Caco-2 (cell line): ENCODE data around the gene AMBP. TPM values are rescaled to one million over a fixed set of nuclear protein-coding genes. Genes with fewer than 3 reads are reported as not detected.

Experiments
- BruUV-seq: library from RNA; stranded (reverse); fragments of 400-500 nt; replicated peaks from 2 replicates; lab custom pipeline; 2021; lab: Mats Ljungman, UMichigan
- CTCF ChIA-PET: fragments of 300-600 bp; sonication (Branson Sonifier 250); formaldehyde crosslinking; loops from one replicate; lab custom pipeline; 2022; ENCODE audit warnings: antibody characterized with exemption; lab: Charles Lee
- POLR2A ChIA-PET: fragments of 300-600 bp; sonication (Branson Sonifier 250); formaldehyde crosslinking; loops from one replicate; lab custom pipeline; 2022; ENCODE audit warnings: antibody characterized with exemption; lab: Charles Lee
- DNase-seq, 2 experiments: peaks; one replicate each; pipeline versions ENCODE4 v3.0.0 to v3.0.0-alpha.2; 2020 to 2022
- H3K27me3 ChIP-seq: replicated peaks from 2 replicates; pipeline ENCODE4 v1.6.0; 2011; ENCODE audit warnings: low read length; ENCODE audit not compliant: control insufficient read depth, insufficient read depth
- H3K36me3 ChIP-seq: 2 replicates; pipeline ENCODE4 v1.5.1; 2011; ENCODE audit warnings: low read length; ENCODE audit not compliant: control insufficient read depth, insufficient read depth
- H3K4me1 ChIP-seq: fragments of 250-450 bp; sonication (Bioruptor Pico); 2 replicates; pipeline ENCODE4 v1.5.1; 2020; ENCODE audit warnings: mild to moderate bottlenecking
- H3K4me3 ChIP-seq: 2 replicates; pipeline ENCODE4 v1.5.1; 2011; ENCODE audit warnings: low read depth, mild to moderate bottlenecking, control low read depth, low read length
- H3K9me3 ChIP-seq: fragments of 250-450 bp; sonication (Bioruptor Pico); 2 replicates; pipeline ENCODE4 v1.5.1; 2020; ENCODE audit warnings: mild to moderate bottlenecking, moderate library complexity
- H3K27ac Mint-ChIP-seq: one replicate; pipeline ENCODE4 v1.8.0; 2022; ENCODE audit warnings: mixed read lengths; ENCODE audit not compliant: unreplicated experiment
- H3K27me3 Mint-ChIP-seq: one replicate; pipeline ENCODE4 v1.8.0; 2022; ENCODE audit warnings: mixed read lengths; ENCODE audit not compliant: insufficient read depth, unreplicated experiment
- H3K36me3 Mint-ChIP-seq: one replicate; pipeline ENCODE4 v1.8.0; 2022; ENCODE audit warnings: mild to moderate bottlenecking, mixed read lengths; ENCODE audit not compliant: insufficient read depth, unreplicated experiment
- H3K4me1 Mint-ChIP-seq: one replicate; pipeline ENCODE4 v1.8.0; 2022; ENCODE audit warnings: low read depth, mixed read lengths; ENCODE audit not compliant: unreplicated experiment
- H3K4me3 Mint-ChIP-seq: one replicate; pipeline ENCODE4 v1.8.0; 2022; ENCODE audit warnings: mild to moderate bottlenecking, moderate library complexity, mixed read lengths; ENCODE audit not compliant: unreplicated experiment
- H3K9me3 Mint-ChIP-seq: one replicate; pipeline ENCODE4 v1.8.0; 2022; ENCODE audit warnings: mixed read lengths; ENCODE audit not compliant: unreplicated experiment
- CTCF ChIP-seq, 2 experiments: fragments of 200-600 bp in 1 of 2; IDR thresholded peaks; 1 replicate in 1 of 2; 2 replicates in 1 of 2; pipeline versions ENCODE4 v1.5.1 to v1.8.0; 2011 to 2022; ENCODE audit warnings: antibody characterized with exemption in 1 of 2, control low read depth in 1 of 2, inconsistent platforms in 1 of 2, low read depth in 1 of 2, low read length in 1 of 2, mild to moderate bottlenecking in 1 of 2, moderate library complexity in 1 of 2; ENCODE audit not compliant: insufficient read depth in 1 of 2, severe bottlenecking in 1 of 2, unreplicated experiment in 1 of 2
- intact Hi-C: fragments of 100-400 bp; cut with micrococcal nuclease; formaldehyde crosslinking; loops from one replicate; pipeline ENCODE4 v1.10.0; 2022; ENCODE audit not compliant: unreplicated experiment
- total RNA-seq: library from RNA; stranded (reverse); gene quantifications from 2 replicates; pipeline ENCODE4 v1.2.3, GENCODE V29; 2022

AMBP gene
- total RNA-seq, 1 experiment from 2014 or later = 2.2 TPM

DNA sequence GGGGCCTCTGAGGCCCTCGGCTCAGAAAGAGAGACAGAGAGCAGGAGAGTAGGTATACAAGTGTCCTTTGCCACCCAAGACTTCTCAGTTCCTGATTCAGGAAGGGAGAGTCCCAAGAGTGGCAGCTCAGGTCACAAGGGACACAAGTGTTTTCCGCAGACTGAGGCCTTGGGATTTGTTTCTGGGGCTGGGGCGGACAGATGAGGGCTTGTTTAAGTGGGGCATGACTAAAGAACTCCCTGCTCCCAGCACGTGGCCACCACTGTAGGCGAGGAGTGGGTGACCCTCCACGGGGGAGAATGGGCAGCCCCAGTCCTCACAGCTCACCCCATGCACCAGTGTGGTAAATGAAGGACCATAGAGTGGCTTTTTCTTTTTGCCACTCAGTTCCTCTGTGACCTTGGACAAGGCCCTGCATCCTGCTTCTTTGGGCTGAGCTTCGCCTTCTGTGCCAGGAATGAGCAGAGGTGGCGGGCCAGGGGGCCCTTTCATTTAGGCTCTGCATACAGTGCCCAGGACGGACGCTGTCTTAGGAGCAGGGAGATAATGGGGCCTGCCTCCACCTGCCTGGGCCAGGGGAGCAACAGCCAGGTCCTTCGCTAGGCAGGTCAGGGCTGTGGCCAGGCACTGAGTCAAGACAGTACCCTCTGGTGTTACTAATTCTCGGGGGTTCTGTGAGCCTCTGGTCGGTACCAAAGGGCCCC lies 50.8 kb downstream of the AMBP start:
- POLR2A ChIA-PET = no interaction called here
- TF ChIP-seq CTCF (IDR thresholded peaks at IDR 0.05; ENCODE audit: insufficient read depth in 1 of 2, low read depth in 1 of 2, low read length in 1 of 2, severe bottlenecking in 1 of 2, unreplicated experiment in 1 of 2) = no peak
- no peak for DNase-seq
- CTCF ChIA-PET = no interaction called here
- H3K9me3 ChIP-seq = peaks cover 18% of the 10 kb centered on the region
- H3K4me3 Mint-ChIP-seq = no peak overlapping the region
- no peaks in the 10 kb centered on the region for H3K27me3 ChIP-seq
- no peaks in the 10 kb centered on the region for H3K36me3 ChIP-seq
- H3K4me1 Mint-ChIP-seq = peaks cover 7% of the 10 kb centered on the region
- H3K4me3 ChIP-seq = no peak overlapping the region
- intact Hi-C loops = no loop called here
- peaks cover 6% of the 10 kb centered on the region for H3K4me1 ChIP-seq
- peaks cover 5% of the 10 kb centered on the region for H3K36me3 Mint-ChIP-seq
- no peaks in the 10 kb centered on the region for H3K27me3 Mint-ChIP-seq
- peaks cover 40% of the 10 kb centered on the region for H3K9me3 Mint-ChIP-seq
- BruUV-seq = no TSS peak
- H3K27ac Mint-ChIP-seq = no peak overlapping the region

- no peak for DNase-seq
- no peak overlapping the region for H3K4me3 ChIP-seq
- H3K9me3 ChIP-seq = peaks cover 18% of the 10 kb centered on the region
- intact Hi-C loops = no loop called here
- H3K4me3 Mint-ChIP-seq = no peak overlapping the region
- no peaks in the 10 kb centered on the region for H3K27me3 Mint-ChIP-seq
- TF ChIP-seq CTCF (IDR thresholded peaks at IDR 0.05; ENCODE audit: insufficient read depth in 1 of 2, low read depth in 1 of 2, low read length in 1 of 2, severe bottlenecking in 1 of 2, unreplicated experiment in 1 of 2) = no peak
- H3K4me1 Mint-ChIP-seq = peaks cover 7% of the 10 kb centered on the region
- ChIA-PET CTCF (no interaction called here), POLR2A (no interaction called here)
- peaks cover 5% of the 10 kb centered on the region for H3K36me3 Mint-ChIP-seq
- H3K27ac Mint-ChIP-seq = no peak overlapping the region
- H3K27me3 ChIP-seq = no peaks in the 10 kb centered on the region
- H3K36me3 ChIP-seq = no peaks in the 10 kb centered on the region
- H3K9me3 Mint-ChIP-seq = peaks cover 41% of the 10 kb centered on the region
- H3K4me1 ChIP-seq = peaks cover 6% of the 10 kb centered on the region
- no TSS peak for BruUV-seq
These were observed 51.8 kb downstream of the AMBP start for GRCh38 chr9:114026335-114026734.

- no peak for DNase-seq
- TF ChIP-seq CTCF (IDR thresholded peaks at IDR 0.05; ENCODE audit: insufficient read depth in 1 of 2, low read depth in 1 of 2, low read length in 1 of 2, severe bottlenecking in 1 of 2, unreplicated experiment in 1 of 2) = no peak
- Mint-ChIP-seq H3K9me3 (peaks cover 44% of the 10 kb centered on the region), H3K4me3 (no peak overlapping the region), H3K4me1 (peaks cover 7% of the 10 kb centered on the region), H3K36me3 (peaks cover 5% of the 10 kb centered on the region), H3K27ac (no peak overlapping the region), H3K27me3 (no peaks in the 10 kb centered on the region)
- ChIA-PET POLR2A (no interaction called here), CTCF (interaction anchor here (1.1 kb wide), 1 partner anchor 57 kb away, joined by 7 read pairs; no protein-coding TSS in a partner anchor)
- no TSS peak for BruUV-seq
- Histone ChIP-seq H3K4me3 (no peak overlapping the region), H3K9me3 (peaks cover 23% of the 10 kb centered on the region), H3K36me3 (no peaks in the 10 kb centered on the region), H3K4me1 (peaks cover 6% of the 10 kb centered on the region), H3K27me3 (no peaks in the 10 kb centered on the region)
- intact Hi-C loops = no loop called here
These were observed 52.3 kb downstream of the AMBP start for GRCh38 chr9:114025760-114026159.
